ENCODE measurements around the gene ZC3H13. TPM values are rescaled to one million over a fixed set of nuclear protein-coding genes. Genes with fewer than 3 reads are reported as not detected.

Gene ZC3H13
- total and polyA plus RNA-seq, 2 experiments from 2014 or later: 15.6 to 50.7 TPM

- no peak for TF ChIP-seq EZH2phosphoT487 (IDR thresholded peaks at IDR 0.05; ENCODE audit: insufficient read depth, low read depth)
- no peak for TF ChIP-seq EZH2 (IDR thresholded peaks at IDR 0.05; ENCODE audit: insufficient read depth, poor library complexity, severe bottlenecking)
- 43 to 49% methylated on average over 1 of the region's 1 CpG for WGBS, 2 experiments (ENCODE audit: low coverage in 1 of 2, low lambda C conversion rate in 2 of 2, missing lambda C conversion rate in 2 of 2)
- Histone ChIP-seq H3K79me2 (ENCODE audit: insufficient read depth) (no peaks in the 10 kb centered on the region), H3K4me3 (no peak overlapping the region), H3K4me2 (ENCODE audit: unreplicated experiment) (no peak overlapping the region), H4K20me1 (ENCODE audit: insufficient read depth) (no peaks in the 10 kb centered on the region), H3K27ac (0 out of 2 replicates have a peak overlapping the region, but pooled peaks have one; percentile 14), H3K9me2 (ENCODE audit: insufficient read depth) (0 out of 2 replicates have a peak, but pooled peaks cover 3% of the 10 kb centered on the region), H3F3A (ENCODE audit: insufficient read depth) (peaks cover 15% of the 10 kb centered on the region), H3K4me1 (ENCODE audit: insufficient read depth) (peaks cover 18% of the 10 kb centered on the region), H3K9ac (no peak overlapping the region), H3K9me3 (ENCODE audit: low read depth) (no peaks in the 10 kb centered on the region), H3K27me3 (replicated peaks; ENCODE audit: insufficient read depth) (no peaks in the 10 kb centered on the region), H3K36me3 (ENCODE audit: low read depth) (0 out of 2 replicates have a peak, but pooled peaks cover 4% of the 10 kb centered on the region), H2AFZ (no peak overlapping the region)
- in situ Hi-C loops (cut with MboI): no loop called here
- DNase-seq: peak; percentile 49
Measured at GRCh38 chr13:45949161-45949560, 103.4 kb downstream of the ZC3H13 start.

GRCh38 chr13:45943965-45944364, 108.6 kb downstream of the ZC3H13 start:
- 31 to 39% methylated on average over 2 of the region's 2 CpGs for WGBS, 2 experiments (ENCODE audit: low coverage in 1 of 2, low lambda C conversion rate in 2 of 2, missing lambda C conversion rate in 2 of 2)
- Histone ChIP-seq H2AFZ (no peak overlapping the region), H3K9ac (no peak overlapping the region), H3K4me1 (ENCODE audit: insufficient read depth) (peaks cover 11% of the 10 kb centered on the region), H3K9me2 (ENCODE audit: insufficient read depth) (no peaks in the 10 kb centered on the region), H3F3A (ENCODE audit: insufficient read depth) (no peaks in the 10 kb centered on the region; the same call in 1 of the 2 replicates), H3K27ac (no peak overlapping the region), H3K27me3 (replicated peaks; ENCODE audit: insufficient read depth) (peaks cover 11% of the 10 kb centered on the region; the same call in 1 of the 2 replicates), H4K20me1 (ENCODE audit: insufficient read depth) (no peaks in the 10 kb centered on the region), H3K4me3 (no peak overlapping the region), H3K4me2 (ENCODE audit: unreplicated experiment) (no peak overlapping the region), H3K79me2 (ENCODE audit: insufficient read depth) (no peaks in the 10 kb centered on the region), H3K36me3 (ENCODE audit: low read depth) (no peaks in the 10 kb centered on the region), H3K9me3 (ENCODE audit: low read depth) (no peaks in the 10 kb centered on the region)
- no peak for TF ChIP-seq EZH2 (IDR thresholded peaks at IDR 0.05; ENCODE audit: insufficient read depth, poor library complexity, severe bottlenecking)
- TF ChIP-seq EZH2phosphoT487 (IDR thresholded peaks at IDR 0.05; ENCODE audit: insufficient read depth, low read depth): no peak
- in situ Hi-C loops (cut with MboI): no loop called here
- DNase-seq: peak; percentile 22

GRCh38 chr13:45943120-45943519, 109.4 kb downstream of the ZC3H13 start:
- TF ChIP-seq EZH2phosphoT487 (IDR thresholded peaks at IDR 0.05; ENCODE audit: insufficient read depth, low read depth) (no peak), EZH2 (IDR thresholded peaks at IDR 0.05; ENCODE audit: insufficient read depth, poor library complexity, severe bottlenecking) (no peak)
- Histone ChIP-seq H3K27ac (no peak overlapping the region), H3K36me3 (ENCODE audit: low read depth) (no peaks in the 10 kb centered on the region), H3K4me3 (no peak overlapping the region), H3K79me2 (ENCODE audit: insufficient read depth) (no peaks in the 10 kb centered on the region), H3K9me3 (ENCODE audit: low read depth) (no peaks in the 10 kb centered on the region), H3K4me2 (ENCODE audit: unreplicated experiment) (no peak overlapping the region), H2AFZ (no peak overlapping the region), H3K27me3 (replicated peaks; ENCODE audit: insufficient read depth) (peaks cover 11% of the 10 kb centered on the region; the same call in 1 of the 2 replicates), H3K9me2 (ENCODE audit: insufficient read depth) (no peaks in the 10 kb centered on the region), H3K9ac (no peak overlapping the region), H4K20me1 (ENCODE audit: insufficient read depth) (no peaks in the 10 kb centered on the region), H3K4me1 (ENCODE audit: insufficient read depth) (peaks cover 6% of the 10 kb centered on the region; the same call in 1 of the 2 replicates), H3F3A (ENCODE audit: insufficient read depth) (no peaks in the 10 kb centered on the region)
- DNase-seq: no peak
- WGBS, 2 experiments (ENCODE audit: low coverage in 1 of 2, low lambda C conversion rate in 2 of 2, missing lambda C conversion rate in 2 of 2): 62% methylated on average over 2 of the region's 2 CpGs
- in situ Hi-C loops (cut with MboI): no loop called here

- H2AFZ ChIP-seq: no peak overlapping the region
- in situ Hi-C loops (cut with MboI): no loop called here
- peaks cover 6% of the 10 kb centered on the region; the same call in 1 of the 2 replicates for H3K4me1 ChIP-seq (ENCODE audit: insufficient read depth)
- peaks cover 26% of the 10 kb centered on the region for H3K27me3 ChIP-seq (replicated peaks; ENCODE audit: insufficient read depth)
- no peaks in the 10 kb centered on the region for H4K20me1 ChIP-seq (ENCODE audit: insufficient read depth)
- H3K4me2 ChIP-seq (ENCODE audit: unreplicated experiment): no peak overlapping the region
- 0 to 13% methylated on average over 1 of the region's 1 CpG for WGBS, 2 experiments (ENCODE audit: low coverage in 1 of 2, low lambda C conversion rate in 2 of 2, missing lambda C conversion rate in 2 of 2)
- no peak for DNase-seq
- H3F3A ChIP-seq (ENCODE audit: insufficient read depth): no peaks in the 10 kb centered on the region
- no peaks in the 10 kb centered on the region for H3K36me3 ChIP-seq (ENCODE audit: low read depth)
- H3K9ac ChIP-seq: no peak overlapping the region
- no peaks in the 10 kb centered on the region for H3K9me3 ChIP-seq (ENCODE audit: low read depth)
- no peaks in the 10 kb centered on the region for H3K79me2 ChIP-seq (ENCODE audit: insufficient read depth)
- no peak overlapping the region for H3K4me3 ChIP-seq
- H3K9me2 ChIP-seq (ENCODE audit: insufficient read depth): no peaks in the 10 kb centered on the region
- no peak for TF ChIP-seq EZH2phosphoT487 (IDR thresholded peaks at IDR 0.05; ENCODE audit: insufficient read depth, low read depth)
- no peak for TF ChIP-seq EZH2 (IDR thresholded peaks at IDR 0.05; ENCODE audit: insufficient read depth, poor library complexity, severe bottlenecking)
- H3K27ac ChIP-seq: no peak overlapping the region
Measured at GRCh38 chr13:45941261-45941660, 111.3 kb downstream of the ZC3H13 start.

Measured in GM23248 (cell line).